Measurements from ENCODE around the gene ETV4.

GRCh38 chr17:43490621-43491020 lies 55.5 kb downstream of the ETV4 start:
- no peak for TF ChIP-seq EZH2 (IDR thresholded peaks at IDR 0.05; ENCODE audit: insufficient read depth, poor library complexity, severe bottlenecking)
- TF ChIP-seq EZH2phosphoT487 (IDR thresholded peaks at IDR 0.05; ENCODE audit: insufficient read depth, low read depth): no peak
